ENCODE data around the gene MAP4K4.

Gene MAP4K4

GRCh38 chr2:101900375-101900774 is 202.9 kb downstream of the MAP4K4 start:
- no peak for DNase-seq (ENCODE audit: low spot score)
- Histone ChIP-seq H2BK5ac (ENCODE audit: low read length) (no peak overlapping the region), H3K14ac (ENCODE audit: low read length) (no peak overlapping the region), H3K79me1 (ENCODE audit: low read depth, low read length) (no peaks in the 10 kb centered on the region), H3K23ac (ENCODE audit: low read depth, low read length, poor library complexity) (no peak overlapping the region), H2AK5ac (ENCODE audit: low read depth, low read length) (no peak overlapping the region), H2BK12ac (ENCODE audit: low read length) (no peak overlapping the region), H3K27me3 (ENCODE audit: control insufficient read depth in 3 of 3, insufficient read depth in 3 of 3, low read depth in 1 of 3, low read length in 3 of 3) (no peaks in the 10 kb centered on the region), H3K36me3 (replicated peaks in 1 of 2; ENCODE audit: control insufficient read depth in 2 of 2, insufficient read depth in 2 of 2, low read length in 2 of 2) (peaks cover 0 to 23% of the 10 kb centered on the region in 2 donors), H2AFZ (ENCODE audit: low read length) (no peak overlapping the region), H2BK15ac (ENCODE audit: low read length) (no peak overlapping the region), H4K8ac (ENCODE audit: low read depth, low read length) (no peak overlapping the region), H3K9me3 (replicated peaks in 1 of 2; ENCODE audit: control insufficient read depth in 2 of 2, insufficient read depth in 1 of 2, low read depth in 1 of 2, low read length in 2 of 2) (peaks cover 0 to 2% of the 10 kb centered on the region in 2 donors), H3K18ac (ENCODE audit: low read length) (no peak overlapping the region), H3K4me2 (ENCODE audit: insufficient read depth, low read length, poor library complexity, severe bottlenecking) (no peak overlapping the region), H3K9ac (ENCODE audit: low read depth, low read length, poor library complexity) (no peak overlapping the region), H2BK120ac (ENCODE audit: low read depth, low read length) (no peak overlapping the region), H4K91ac (ENCODE audit: low read depth, low read length, poor library complexity) (no peak overlapping the region), H3K4me3 (ENCODE audit: low read length in 2 of 2) (no peak overlapping the region), H3K4me1 (ENCODE audit: control insufficient read depth in 2 of 2, insufficient read depth in 1 of 2, low read depth in 1 of 2, low read length in 2 of 2) (no peaks in the 10 kb centered on the region), H3K4ac (ENCODE audit: low read length) (no peak overlapping the region), H3K27ac (replicated peaks; ENCODE audit: low read length) (no peak overlapping the region)
- WGBS, 2 donors (ENCODE audit: extremely low coverage in 2 of 2, insufficient read length in 2 of 2, insufficient replicate concordance in 1 of 2), result no CpG with 5 or more reads among the region's 9 CpGs

GRCh38 chr2:101901241-101901640 is 203.7 kb downstream of the MAP4K4 start:
- no peak overlapping the region for H2BK15ac ChIP-seq (ENCODE audit: low read length)
- no peak overlapping the region for H3K9ac ChIP-seq (ENCODE audit: low read depth, low read length, poor library complexity)
- H3K36me3 ChIP-seq (replicated peaks in 1 of 2; ENCODE audit: control insufficient read depth in 2 of 2, insufficient read depth in 2 of 2, low read length in 2 of 2), result peaks cover 0 to 15% of the 10 kb centered on the region in 2 donors
- H3K18ac ChIP-seq (ENCODE audit: low read length), result no peak overlapping the region
- H3K4me1 ChIP-seq (ENCODE audit: control insufficient read depth in 2 of 2, insufficient read depth in 1 of 2, low read depth in 1 of 2, low read length in 2 of 2), result no peaks in the 10 kb centered on the region
- peaks cover 0 to 2% of the 10 kb centered on the region in 2 donors for H3K9me3 ChIP-seq (replicated peaks in 1 of 2; ENCODE audit: control insufficient read depth in 2 of 2, insufficient read depth in 1 of 2, low read depth in 1 of 2, low read length in 2 of 2)
- WGBS, 2 donors (ENCODE audit: extremely low coverage in 2 of 2, insufficient read length in 2 of 2, insufficient replicate concordance in 1 of 2), result no CpG with 5 or more reads among the region's 2 CpGs
- no peak overlapping the region for H2AK5ac ChIP-seq (ENCODE audit: low read depth, low read length)
- no peak for DNase-seq (ENCODE audit: low spot score)
- no peak overlapping the region for H4K91ac ChIP-seq (ENCODE audit: low read depth, low read length, poor library complexity)
- no peak overlapping the region for H3K23ac ChIP-seq (ENCODE audit: low read depth, low read length, poor library complexity)
- H3K79me1 ChIP-seq (ENCODE audit: low read depth, low read length), result no peaks in the 10 kb centered on the region
- H3K14ac ChIP-seq (ENCODE audit: low read length), result no peak overlapping the region
- no peak overlapping the region for H3K4ac ChIP-seq (ENCODE audit: low read length)
- no peak overlapping the region for H2BK12ac ChIP-seq (ENCODE audit: low read length)
- H2BK120ac ChIP-seq (ENCODE audit: low read depth, low read length), result no peak overlapping the region
- no peaks in the 10 kb centered on the region for H3K27me3 ChIP-seq (ENCODE audit: control insufficient read depth in 3 of 3, insufficient read depth in 3 of 3, low read depth in 1 of 3, low read length in 3 of 3)
- no peak overlapping the region for H3K4me2 ChIP-seq (ENCODE audit: insufficient read depth, low read length, poor library complexity, severe bottlenecking)
- H4K8ac ChIP-seq (ENCODE audit: low read depth, low read length), result no peak overlapping the region
- H2BK5ac ChIP-seq (ENCODE audit: low read length), result no peak overlapping the region
- H3K4me3 ChIP-seq (ENCODE audit: low read length in 2 of 2), result no peak overlapping the region
- H3K27ac ChIP-seq (replicated peaks; ENCODE audit: low read length), result no peak overlapping the region
- H2AFZ ChIP-seq (ENCODE audit: low read length), result no peak overlapping the region

- Histone ChIP-seq H3K4me2 (ENCODE audit: insufficient read depth, low read length, poor library complexity, severe bottlenecking) (no peak overlapping the region), H3K79me1 (ENCODE audit: low read depth, low read length) (no peaks in the 10 kb centered on the region), H3K18ac (ENCODE audit: low read length) (no peak overlapping the region), H2BK12ac (ENCODE audit: low read length) (no peak overlapping the region), H3K4me1 (ENCODE audit: control insufficient read depth in 2 of 2, insufficient read depth in 1 of 2, low read depth in 1 of 2, low read length in 2 of 2) (no peaks in the 10 kb centered on the region), H3K9me3 (replicated peaks in 1 of 2; ENCODE audit: control insufficient read depth in 2 of 2, insufficient read depth in 1 of 2, low read depth in 1 of 2, low read length in 2 of 2) (peaks cover 0 to 2% of the 10 kb centered on the region in 2 donors), H2BK5ac (ENCODE audit: low read length) (no peak overlapping the region), H3K23ac (ENCODE audit: low read depth, low read length, poor library complexity) (no peak overlapping the region), H2BK120ac (ENCODE audit: low read depth, low read length) (no peak overlapping the region), H3K36me3 (replicated peaks in 1 of 2; ENCODE audit: control insufficient read depth in 2 of 2, insufficient read depth in 2 of 2, low read length in 2 of 2) (peaks cover 0 to 6% of the 10 kb centered on the region in 2 donors), H2AK5ac (ENCODE audit: low read depth, low read length) (no peak overlapping the region), H3K9ac (ENCODE audit: low read depth, low read length, poor library complexity) (no peak overlapping the region), H2AFZ (ENCODE audit: low read length) (no peak overlapping the region), H3K4ac (ENCODE audit: low read length) (no peak overlapping the region), H3K27me3 (ENCODE audit: control insufficient read depth in 3 of 3, insufficient read depth in 3 of 3, low read depth in 1 of 3, low read length in 3 of 3) (no peaks in the 10 kb centered on the region), H4K91ac (ENCODE audit: low read depth, low read length, poor library complexity) (no peak overlapping the region), H3K14ac (ENCODE audit: low read length) (no peak overlapping the region), H3K27ac (replicated peaks; ENCODE audit: low read length) (no peak overlapping the region), H3K4me3 (ENCODE audit: low read length in 2 of 2) (no peak overlapping the region), H4K8ac (ENCODE audit: low read depth, low read length) (no peak overlapping the region), H2BK15ac (ENCODE audit: low read length) (no peak overlapping the region)
- no peak for DNase-seq (ENCODE audit: low spot score)
- WGBS, 2 donors (ENCODE audit: extremely low coverage in 2 of 2, insufficient read length in 2 of 2, insufficient replicate concordance in 1 of 2), result no CpG with 5 or more reads among the region's 2 CpGs
Measured at GRCh38 chr2:101902169-101902568, 204.7 kb downstream of the MAP4K4 start.

GRCh38 chr2:101904916-101905315 is 207.4 kb downstream of the MAP4K4 start:
- Histone ChIP-seq H3K27me3 (ENCODE audit: control insufficient read depth in 3 of 3, insufficient read depth in 3 of 3, low read depth in 1 of 3, low read length in 3 of 3) (no peaks in the 10 kb centered on the region), H3K18ac (ENCODE audit: low read length) (no peak overlapping the region), H4K91ac (ENCODE audit: low read depth, low read length, poor library complexity) (no peak overlapping the region), H3K79me1 (ENCODE audit: low read depth, low read length) (no peaks in the 10 kb centered on the region), H3K9ac (ENCODE audit: low read depth, low read length, poor library complexity) (no peak overlapping the region), H3K4me1 (ENCODE audit: control insufficient read depth in 2 of 2, insufficient read depth in 1 of 2, low read depth in 1 of 2, low read length in 2 of 2) (no peaks in the 10 kb centered on the region), H3K27ac (replicated peaks; ENCODE audit: low read length) (no peak overlapping the region), H3K23ac (ENCODE audit: low read depth, low read length, poor library complexity) (no peak overlapping the region), H2AK5ac (ENCODE audit: low read depth, low read length) (no peak overlapping the region), H2AFZ (ENCODE audit: low read length) (no peak overlapping the region), H2BK12ac (ENCODE audit: low read length) (no peak overlapping the region), H4K8ac (ENCODE audit: low read depth, low read length) (no peak overlapping the region), H3K9me3 (replicated peaks in 1 of 2; ENCODE audit: control insufficient read depth in 2 of 2, insufficient read depth in 1 of 2, low read depth in 1 of 2, low read length in 2 of 2) (peaks cover 0 to 4% of the 10 kb centered on the region in 2 donors), H3K4me2 (ENCODE audit: insufficient read depth, low read length, poor library complexity, severe bottlenecking) (no peak overlapping the region), H3K14ac (ENCODE audit: low read length) (no peak overlapping the region), H3K4ac (ENCODE audit: low read length) (no peak overlapping the region), H3K4me3 (ENCODE audit: low read length in 2 of 2) (no peak overlapping the region), H3K36me3 (replicated peaks in 1 of 2; ENCODE audit: control insufficient read depth in 2 of 2, insufficient read depth in 2 of 2, low read length in 2 of 2) (no peaks in the 10 kb centered on the region), H2BK5ac (ENCODE audit: low read length) (no peak overlapping the region), H2BK120ac (ENCODE audit: low read depth, low read length) (no peak overlapping the region), H2BK15ac (ENCODE audit: low read length) (no peak overlapping the region)
- no CpG with 5 or more reads among the region's 1 CpG for WGBS, 2 donors (ENCODE audit: extremely low coverage in 2 of 2, insufficient read length in 2 of 2, insufficient replicate concordance in 1 of 2)
- DNase-seq (ENCODE audit: low spot score), result no peak
